IMR-90 (cell line): ENCODE data around the gene LTBP1. TPM values are rescaled to one million over a fixed set of nuclear protein-coding genes. Genes with fewer than 3 reads are reported as not detected.
A peak's percentile ranks its signal among the peaks of the same experiment; 100 is the strongest.

ENCODE experiments used
- ATAC-seq: fragments of 200-7000 bp; cut with Tn5 transposase; 2 replicates; pipeline ENCODE4 v1.9.1; 2020; ENCODE audit warnings: low read depth, mild to moderate bottlenecking, moderate library complexity
- BruUV-seq: library from RNA; stranded (reverse); fragments of 400-500 nt; replicated peaks from 2 replicates; lab custom pipeline; 2021; lab: Mats Ljungman, UMichigan
- CTCF ChIA-PET: fragments of 300-600 bp; formaldehyde crosslinking; extraction: SDS; loops from one replicate; lab custom pipeline; 2021; ENCODE audit warnings: antibody characterized with exemption; lab: Yijun Ruan, JAX
- POLR2A ChIA-PET: fragments of 300-600 bp; sonication (Branson Sonifier 250); formaldehyde crosslinking; loops from one replicate; lab custom pipeline; 2022; ENCODE audit warnings: antibody characterized with exemption; ENCODE audit not compliant: unreplicated experiment; lab: Charles Lee
- DNase-seq: peaks from one replicate; pipeline ENCODE4 v3.0.0; 2013
- H2AFZ ChIP-seq: replicated peaks from 2 replicates; pipeline ENCODE3; 2013; ENCODE audit warnings: low read length, mild to moderate bottlenecking; ENCODE audit not compliant: poor library complexity
- H2AK5ac ChIP-seq: 2 replicates; pipeline ENCODE4 v1.6.1; 2013; ENCODE audit warnings: low read depth, low read length, inconsistent platforms
- H2AK9ac ChIP-seq: replicated peaks from 2 replicates; pipeline ENCODE3; 2013; ENCODE audit warnings: mild to moderate bottlenecking, low read depth, low read length, moderate library complexity; ENCODE audit not compliant: poor library complexity
- H2BK120ac ChIP-seq: 2 replicates; pipeline ENCODE4 v1.6.1; 2013; ENCODE audit warnings: low read depth, low read length, inconsistent platforms
- H2BK15ac ChIP-seq: 3 replicates; pipeline ENCODE4 v1.6.1; 2013; ENCODE audit warnings: low read depth, low read length, inconsistent platforms
- H2BK20ac ChIP-seq: 2 replicates; pipeline ENCODE4 v1.6.1; 2013; ENCODE audit warnings: low read depth, mild to moderate bottlenecking, inconsistent platforms, low read length, moderate library complexity
- H2BK5ac ChIP-seq: 2 replicates; pipeline ENCODE4 v1.6.1; 2013; ENCODE audit warnings: mild to moderate bottlenecking, low read depth, low read length, inconsistent platforms; ENCODE audit not compliant: poor library complexity, severe bottlenecking
- H3K14ac ChIP-seq: replicated peaks from 2 replicates; pipeline ENCODE4 v1.6.1; 2013; ENCODE audit warnings: low read depth, low read length, inconsistent platforms
- H3K18ac ChIP-seq: 2 replicates; pipeline ENCODE4 v1.6.1; 2013; ENCODE audit warnings: low read depth, low read length, control low read depth
- H3K23ac ChIP-seq: 2 replicates; pipeline ENCODE4 v1.6.1; 2013; ENCODE audit warnings: low read depth, low read length, inconsistent platforms
- H3K27ac ChIP-seq: 2 replicates; pipeline ENCODE4 v1.5.1; 2013; ENCODE audit warnings: mild to moderate bottlenecking, control low read depth, low read length; ENCODE audit not compliant: insufficient read depth
- H3K27me3 ChIP-seq: 2 replicates; pipeline ENCODE4 v1.6.1; 2013; ENCODE audit warnings: low read length; ENCODE audit not compliant: control insufficient read depth, insufficient read depth
- H3K36me3 ChIP-seq: 2 replicates; pipeline ENCODE4 v1.6.1; 2013; ENCODE audit warnings: low read length, mixed read lengths; ENCODE audit not compliant: control insufficient read depth, insufficient read depth
- H3K4ac ChIP-seq: 2 replicates; pipeline ENCODE4 v1.6.1; 2013; ENCODE audit warnings: low read depth, low read length, inconsistent platforms
- H3K4me1 ChIP-seq: 2 replicates; pipeline ENCODE4 v1.6.1; 2013; ENCODE audit warnings: low read length, mixed read lengths; ENCODE audit not compliant: control insufficient read depth, insufficient read depth
- H3K4me2 ChIP-seq: 2 replicates; pipeline ENCODE4 v1.6.1; 2013; ENCODE audit warnings: low read depth, mild to moderate bottlenecking, control low read depth, low read length, moderate library complexity
- H3K4me3 ChIP-seq: 2 replicates; pipeline ENCODE4 v1.5.1; 2013; ENCODE audit warnings: low read depth, mild to moderate bottlenecking, control low read depth, low read length, moderate library complexity; ENCODE audit not compliant: insufficient read depth
- H3K56ac ChIP-seq: 2 replicates; pipeline ENCODE4 v1.6.1; 2013; ENCODE audit warnings: low read length, inconsistent platforms; ENCODE audit not compliant: insufficient read depth; ENCODE audit errors: extremely low read depth
- H3K79me1 ChIP-seq, 2 experiments: 2 replicates each; pipeline ENCODE4 v1.6.1; 2013; ENCODE audit warnings: low read length in 2 of 2, inconsistent platforms in 1 of 2, low read depth in 1 of 2
- H3K9ac ChIP-seq: 2 replicates; pipeline ENCODE4 v1.6.1; 2013; ENCODE audit warnings: low read depth, low read length, control low read depth
- H3K9me1 ChIP-seq: 2 replicates; pipeline ENCODE4 v1.6.1; 2013; ENCODE audit warnings: low read length, inconsistent platforms; ENCODE audit not compliant: insufficient read depth
- H3K9me3 ChIP-seq: 2 replicates; pipeline ENCODE4 v1.6.1; 2013; ENCODE audit warnings: low read length; ENCODE audit not compliant: control insufficient read depth, insufficient read depth
- H4K20me1 ChIP-seq: 2 replicates; pipeline ENCODE4 v1.6.1; 2013; ENCODE audit warnings: low read length, inconsistent platforms; ENCODE audit not compliant: insufficient read depth
- H4K5ac ChIP-seq: 2 replicates; pipeline ENCODE4 v1.6.1; 2013; ENCODE audit warnings: mild to moderate bottlenecking, low read depth, low read length, control low read depth
- H4K8ac ChIP-seq, 2 experiments: 2 replicates each; pipeline ENCODE4 v1.6.1; 2013; ENCODE audit warnings: low read depth in 2 of 2, low read length in 2 of 2, control low read depth in 1 of 2, inconsistent platforms in 1 of 2
- H4K91ac ChIP-seq: 2 replicates; pipeline ENCODE4 v1.6.1; 2013; ENCODE audit warnings: low read depth, low read length, inconsistent platforms; ENCODE audit not compliant: insufficient read depth
- FOS ChIP-seq: fragments of 150-350 bp; IDR thresholded peaks from 2 replicates; pipeline ENCODE4 v1.6.1; 2016; ENCODE audit warnings: low read depth, low read length
- NFE2L2 ChIP-seq: fragments of 150-350 bp; IDR thresholded peaks from 2 replicates; pipeline ENCODE4 v1.6.1; 2016; ENCODE audit warnings: low read depth, mild to moderate bottlenecking, low read length
- WGBS, 2 experiments: methylation state at CpG; one replicate each; pipeline versions ENCODE4 v1.1.5 to v1.1.7; 2013; ENCODE audit warnings: missing lambda C conversion rate in 2 of 2; ENCODE audit not compliant: insufficient read length in 1 of 2; ENCODE audit errors: extremely low coverage in 2 of 2; 5-methylcytosine and 5-hydroxymethylcytosine counted together
- dilution Hi-C: fragments of 300-500 bp; cut with HindIII; formaldehyde crosslinking; loops from one replicate; pipeline ENCODE4 v1.14.3; 2018; ENCODE audit warnings: low sequenced_read_pairs; ENCODE audit not compliant: unreplicated experiment
- in situ Hi-C: fragments of 300-500 bp; cut with MboI; formaldehyde crosslinking; loops from 3 replicates; pipeline ENCODE4 v1.14.3; 2019; ENCODE audit warnings: low sequenced_read_pairs, inconsistent platforms, mixed read lengths
- intact Hi-C: fragments of 100-400 bp; cut with micrococcal nuclease; formaldehyde crosslinking; loops from 2 replicates; pipeline ENCODE4 v1.10.0; 2022
- polyA plus RNA-seq, 3 experiments: library from polyadenylated mRNA; depleted of rRNA; stranded (reverse); fragments of >200 nt; gene quantifications; 2 replicates each; pipeline ENCODE4 v1.2.3, GENCODE V29; 2012; ENCODE audit warnings: low replicate concordance in 1 of 3
- total RNA-seq: library from RNA; depleted of rRNA; stranded (reverse); fragments of >200 nt; gene quantifications from 2 replicates; pipeline ENCODE4 v1.2.3, GENCODE V29; 2012

Gene LTBP1
- total and polyA plus RNA-seq, 2 of the 4 experiments (the other 2 are of a cell fraction) = 235 to 326 TPM

DNA sequence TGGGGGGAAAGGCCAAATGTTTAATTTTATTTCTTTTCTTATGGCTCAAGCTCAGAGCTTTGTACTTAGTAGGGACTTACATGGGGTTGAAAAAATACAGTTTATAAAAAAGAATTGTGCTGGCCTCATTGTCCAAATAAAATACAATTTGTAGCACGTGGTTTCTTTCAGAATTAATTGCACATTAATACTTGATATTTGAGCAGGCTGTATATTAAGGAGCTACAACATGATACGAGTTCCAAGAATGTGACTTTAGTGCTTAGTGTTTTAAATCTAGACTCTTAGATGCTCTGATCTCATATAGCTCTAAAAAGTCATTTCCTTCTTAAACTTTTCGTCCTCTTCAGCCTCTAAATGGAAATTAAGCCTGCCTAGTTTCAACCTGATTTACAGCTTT, 483.3 kb downstream of the LTBP1 start:
- no peak overlapping the region for H2BK15ac ChIP-seq
- no peak overlapping the region; the same call in 1 of the 2 replicates for H3K14ac ChIP-seq
- no peaks in the 10 kb centered on the region for H3K36me3 ChIP-seq
- peak overlapping the region; percentile 48; the same call in 1 of the 2 replicates for H2BK20ac ChIP-seq
- H3K27me3 ChIP-seq = no peaks in the 10 kb centered on the region
- no peak overlapping the region; the same call in 1 of the 2 replicates for H3K4ac ChIP-seq
- peaks cover 12% of the 10 kb centered on the region for H3K4me1 ChIP-seq
- H3K27ac ChIP-seq = no peak overlapping the region
- peak overlapping the region; percentile 79 for H2BK120ac ChIP-seq
- H3K9ac ChIP-seq = no peak overlapping the region; the same call in 1 of the 2 replicates
- DNase-seq = no peak
- dilution Hi-C loops (no loop called here), intact Hi-C loops (loop anchor here (10.0 kb wide), 1 partner anchor 295 kb away; no protein-coding TSS in a partner anchor), in situ Hi-C loops (no loop called here)
- ATAC-seq = no peak
- H3K56ac ChIP-seq = no peak overlapping the region
- peak overlapping the region; percentile 23; the same call in 1 of the 2 replicates for H3K18ac ChIP-seq
- no peaks in the 10 kb centered on the region for H4K20me1 ChIP-seq
- H3K4me2 ChIP-seq = no peak overlapping the region
- no TSS peak for BruUV-seq
- H3K23ac ChIP-seq = no peak overlapping the region
- POLR2A ChIA-PET = no interaction called here
- CTCF ChIA-PET = no interaction called here
- no peak overlapping the region for H4K91ac ChIP-seq
- no peak overlapping the region for H3K4me3 ChIP-seq
- WGBS, 2 experiments = no CpG with 5 or more reads among the region's 3 CpGs
- peak overlapping the region in 1 of 2 experiments; percentile 6; a peak in 1 of 4 replicates for H4K8ac ChIP-seq
- no peak overlapping the region for H2AK9ac ChIP-seq
- H3K9me1 ChIP-seq = peaks cover 16% of the 10 kb centered on the region; the same call in 1 of the 2 replicates
- no peaks in the 10 kb centered on the region for H3K9me3 ChIP-seq
- TF ChIP-seq NFE2L2 (no peak), FOS (no peak)
- no peak overlapping the region for H4K5ac ChIP-seq
- H2AFZ ChIP-seq = no peak overlapping the region
- no peaks in the 10 kb centered on the region for H3K79me1 ChIP-seq
- H2AK5ac ChIP-seq = no peak overlapping the region
- H2BK5ac ChIP-seq = peak overlapping the region; percentile 56
